ENCODE measurements around the gene FREM3. TPM values are rescaled to one million over a fixed set of nuclear protein-coding genes. Genes with fewer than 3 reads are reported as not detected.

Gene FREM3
- total RNA-seq, 4 donors from 2014 or later, result not detected

DNA sequence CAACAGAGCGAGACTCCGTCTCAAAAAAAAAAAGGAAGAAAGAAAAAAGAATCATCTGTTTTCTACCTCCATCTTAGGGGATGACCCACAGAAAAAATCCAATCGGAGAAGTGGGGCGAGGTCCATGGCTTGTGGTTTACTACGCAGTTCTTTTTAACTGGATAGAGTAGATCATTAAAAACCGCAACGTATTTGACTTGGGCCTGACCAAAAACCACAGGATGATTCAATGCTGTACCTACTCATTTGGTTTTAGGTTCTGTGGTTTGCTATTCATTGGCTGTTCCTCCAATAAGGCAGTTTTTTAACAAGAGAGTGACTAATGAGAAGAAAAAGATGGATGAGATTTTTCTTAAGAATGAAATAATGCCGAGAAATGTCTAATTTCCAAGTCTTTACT lies 83.7 kb downstream of the FREM3 start:
- no peak for DNase-seq
- Histone ChIP-seq H3K36me3 (no peaks in the 10 kb centered on the region), H3K27me3 (no peaks in the 10 kb centered on the region), H3K4me1 (no peaks in the 10 kb centered on the region), H3K9me3 (no peaks in the 10 kb centered on the region), H3K27ac (no peak overlapping the region), H3K4me3 (no peak overlapping the region)
- intact Hi-C loops (cut with DNase I; ENCODE audit: low total_unique reads) (no loop called here), in situ Hi-C loops (cut with MboI; ENCODE audit: low pct_ligation_motif_present in 1 of 4, low pct_unique_long_range_greater_than_20kb in 1 of 4, low sequenced_read_pairs in 3 of 4) (no loop called here)
- TF ChIP-seq, protein P1, sequence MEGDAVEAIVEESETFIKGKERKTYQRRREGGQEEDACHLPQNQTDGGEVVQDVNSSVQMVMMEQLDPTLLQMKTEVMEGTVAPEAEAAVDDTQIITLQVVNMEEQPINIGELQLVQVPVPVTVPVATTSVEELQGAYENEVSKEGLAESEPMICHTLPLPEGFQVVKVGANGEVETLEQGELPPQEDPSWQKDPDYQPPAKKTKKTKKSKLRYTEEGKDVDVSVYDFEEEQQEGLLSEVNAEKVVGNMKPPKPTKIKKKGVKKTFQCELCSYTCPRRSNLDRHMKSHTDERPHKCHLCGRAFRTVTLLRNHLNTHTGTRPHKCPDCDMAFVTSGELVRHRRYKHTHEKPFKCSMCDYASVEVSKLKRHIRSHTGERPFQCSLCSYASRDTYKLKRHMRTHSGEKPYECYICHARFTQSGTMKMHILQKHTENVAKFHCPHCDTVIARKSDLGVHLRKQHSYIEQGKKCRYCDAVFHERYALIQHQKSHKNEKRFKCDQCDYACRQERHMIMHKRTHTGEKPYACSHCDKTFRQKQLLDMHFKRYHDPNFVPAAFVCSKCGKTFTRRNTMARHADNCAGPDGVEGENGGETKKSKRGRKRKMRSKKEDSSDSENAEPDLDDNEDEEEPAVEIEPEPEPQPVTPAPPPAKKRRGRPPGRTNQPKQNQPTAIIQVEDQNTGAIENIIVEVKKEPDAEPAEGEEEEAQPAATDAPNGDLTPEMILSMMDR (IDR thresholded peaks at IDR 0.05), result no peak
- TF ChIP-seq EP300 (IDR thresholded peaks at IDR 0.05; ENCODE audit: low read depth) (no peak), POLR2AphosphoS5 (IDR thresholded peaks at IDR 0.05) (no peak), POLR2A (IDR thresholded peaks at IDR 0.05) (no peak)
- WGBS, 2 donors (ENCODE audit: low coverage in 1 of 2), result 75 to 92% methylated on average over 8 of the region's 8 CpGs

DNA sequence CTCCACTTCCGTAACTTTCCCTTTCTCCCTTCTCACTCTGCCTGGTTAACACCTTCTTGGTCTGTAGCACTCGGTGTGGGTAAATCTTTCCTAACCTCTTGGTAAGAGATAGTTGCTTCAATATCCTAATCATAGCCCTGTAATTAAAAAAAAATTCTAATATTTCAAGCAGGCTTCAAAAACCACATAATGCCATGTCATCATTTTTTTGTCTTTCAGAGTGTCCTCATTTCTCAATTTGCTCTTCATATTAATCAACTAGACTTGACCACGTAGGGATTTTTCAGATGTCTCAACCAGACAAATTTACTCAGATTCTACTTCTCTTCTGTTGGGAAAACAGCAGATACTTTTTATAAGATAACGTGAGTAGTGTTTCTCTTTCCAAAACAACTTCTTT lies 91.0 kb downstream of the FREM3 start:
- in situ Hi-C loops (cut with MboI; ENCODE audit: low pct_ligation_motif_present in 1 of 4, low pct_unique_long_range_greater_than_20kb in 1 of 4, low sequenced_read_pairs in 3 of 4) (no loop called here), intact Hi-C loops (cut with DNase I; ENCODE audit: low total_unique reads) (no loop called here)
- TF ChIP-seq POLR2A (IDR thresholded peaks at IDR 0.05), result no peak
- TF ChIP-seq EP300 (IDR thresholded peaks at IDR 0.05; ENCODE audit: low read depth), result no peak
- no peak for TF ChIP-seq POLR2AphosphoS5 (IDR thresholded peaks at IDR 0.05)
- TF ChIP-seq, protein P1 (IDR thresholded peaks at IDR 0.05), result no peak
- Histone ChIP-seq H3K36me3 (no peaks in the 10 kb centered on the region), H3K9me3 (peaks cover 0 to 3% of the 10 kb centered on the region in 2 donors), H3K27ac (no peak overlapping the region), H3K27me3 (no peaks in the 10 kb centered on the region), H3K4me3 (no peak overlapping the region), H3K4me1 (no peaks in the 10 kb centered on the region)
- DNase-seq, result no peak
- 60 to 77% methylated on average over 4 of the region's 4 CpGs for WGBS, 2 donors (ENCODE audit: low coverage in 1 of 2)

DNA sequence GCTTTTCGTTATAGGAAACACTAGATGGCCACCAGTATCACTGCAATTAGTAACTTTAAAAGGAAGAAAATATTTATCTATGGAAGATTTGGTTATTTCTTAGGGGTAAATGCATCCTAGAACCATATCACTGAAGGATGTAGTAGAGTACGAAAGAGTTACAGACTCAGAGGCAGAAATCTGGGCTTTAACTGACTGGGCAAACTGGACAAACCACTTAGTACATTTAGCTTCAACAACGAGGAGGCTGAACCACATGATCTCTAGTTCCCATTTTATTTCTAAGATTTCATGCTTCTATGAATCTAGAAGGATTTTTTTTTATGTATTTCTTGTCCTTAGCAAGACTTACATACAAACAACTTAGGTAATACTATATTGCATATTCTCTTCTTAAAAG lies 94.0 kb downstream of the FREM3 start:
- WGBS, 2 donors (ENCODE audit: low coverage in 1 of 2), result 63 to 66% methylated on average over 3 of the region's 3 CpGs
- H3K36me3 ChIP-seq, result no peaks in the 10 kb centered on the region
- no peak overlapping the region for H3K4me3 ChIP-seq
- H3K4me1 ChIP-seq, result no peaks in the 10 kb centered on the region
- no peak for DNase-seq
- intact Hi-C loops (cut with DNase I; ENCODE audit: low total_unique reads), result no loop called here
- TF ChIP-seq POLR2A (IDR thresholded peaks at IDR 0.05) (no peak), EP300 (IDR thresholded peaks at IDR 0.05; ENCODE audit: low read depth) (no peak), POLR2AphosphoS5 (IDR thresholded peaks at IDR 0.05) (no peak)
- TF ChIP-seq, protein P1 (IDR thresholded peaks at IDR 0.05), result no peak
- no peak overlapping the region for H3K27ac ChIP-seq
- peaks cover 0 to 3% of the 10 kb centered on the region in 2 donors for H3K9me3 ChIP-seq
- H3K27me3 ChIP-seq, result no peaks in the 10 kb centered on the region
- in situ Hi-C loops (cut with MboI; ENCODE audit: low pct_ligation_motif_present in 1 of 4, low pct_unique_long_range_greater_than_20kb in 1 of 4, low sequenced_read_pairs in 3 of 4), result no loop called here

DNA sequence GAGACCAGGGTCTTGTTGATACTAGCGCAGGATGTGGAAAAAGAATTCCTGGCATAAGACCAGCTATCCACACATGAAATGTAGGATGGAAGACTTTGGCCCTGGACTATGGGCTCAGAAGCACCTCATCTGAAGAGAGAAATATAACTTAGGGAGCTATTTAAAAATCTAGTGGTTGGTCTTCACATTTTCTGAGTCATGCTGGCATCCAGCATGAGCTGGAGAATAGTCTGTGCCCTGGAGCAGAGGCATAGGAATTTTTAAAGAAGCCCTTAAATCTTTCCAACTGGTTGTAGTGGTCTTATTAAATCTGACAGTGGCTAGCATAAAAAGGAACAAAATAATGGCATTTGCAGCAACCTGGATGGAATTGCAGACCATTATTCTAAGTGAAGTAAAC lies 100.6 kb downstream of the FREM3 start:
- no peaks in the 10 kb centered on the region for H3K36me3 ChIP-seq
- in situ Hi-C loops (cut with MboI; ENCODE audit: low pct_ligation_motif_present in 1 of 4, low pct_unique_long_range_greater_than_20kb in 1 of 4, low sequenced_read_pairs in 3 of 4), result no loop called here
- WGBS, 2 donors (ENCODE audit: low coverage in 1 of 2), result 94% methylated on average over 1 of the region's 1 CpG; no CpG with 5 or more reads in 1 of the 2 donors
- H3K27me3 ChIP-seq, result no peaks in the 10 kb centered on the region
- intact Hi-C loops (cut with DNase I; ENCODE audit: low total_unique reads), result loop anchor here (2.0 kb wide), 1 partner anchor 73 kb away; no protein-coding TSS in a partner anchor
- no peak for TF ChIP-seq POLR2AphosphoS5 (IDR thresholded peaks at IDR 0.05)
- TF ChIP-seq EP300 (IDR thresholded peaks at IDR 0.05; ENCODE audit: low read depth), result no peak
- TF ChIP-seq, protein P1 (IDR thresholded peaks at IDR 0.05), result no peak
- TF ChIP-seq POLR2A (IDR thresholded peaks at IDR 0.05), result no peak
- no peak overlapping the region for H3K4me3 ChIP-seq
- no peak overlapping the region for H3K27ac ChIP-seq
- H3K4me1 ChIP-seq, result no peaks in the 10 kb centered on the region
- no peaks in the 10 kb centered on the region for H3K9me3 ChIP-seq
- DNase-seq, result no peak

Measured in transverse colon (tissue), 4 donors.